ENCODE data around the gene CHKB. TPM values are rescaled to one million over a fixed set of nuclear protein-coding genes. Genes with fewer than 3 reads are reported as not detected.
"Not testable (repeated sequence)": the region's sequence is repeated elsewhere in the genome, so short reads cannot be mapped to it uniquely, and the experiment has no call there.

Gene CHKB
- total and polyA plus RNA-seq, 4 donors = 59.4 to 142 (median 74.9) TPM

DNA sequence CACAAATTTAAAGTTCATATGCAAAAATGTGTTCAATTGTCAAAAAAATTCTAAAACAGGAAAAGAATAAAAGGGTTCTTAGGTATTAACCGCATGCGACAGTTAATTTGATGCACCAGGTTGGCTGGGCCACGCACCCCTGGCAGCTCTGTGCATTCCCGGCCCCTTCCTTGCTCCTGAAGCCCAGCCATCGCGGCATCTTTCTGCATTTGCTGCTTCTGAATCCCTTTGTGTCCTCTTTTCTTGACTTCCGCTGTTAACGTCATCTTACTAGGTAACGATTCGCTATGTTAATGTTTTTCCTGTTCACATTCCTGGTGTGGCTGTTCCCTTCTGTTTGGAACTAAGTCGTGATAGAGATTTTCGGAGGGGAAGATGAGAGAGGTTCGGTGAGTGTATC lies 44.9 kb downstream of the CHKB start:
- TF ChIP-seq, protein P1, sequence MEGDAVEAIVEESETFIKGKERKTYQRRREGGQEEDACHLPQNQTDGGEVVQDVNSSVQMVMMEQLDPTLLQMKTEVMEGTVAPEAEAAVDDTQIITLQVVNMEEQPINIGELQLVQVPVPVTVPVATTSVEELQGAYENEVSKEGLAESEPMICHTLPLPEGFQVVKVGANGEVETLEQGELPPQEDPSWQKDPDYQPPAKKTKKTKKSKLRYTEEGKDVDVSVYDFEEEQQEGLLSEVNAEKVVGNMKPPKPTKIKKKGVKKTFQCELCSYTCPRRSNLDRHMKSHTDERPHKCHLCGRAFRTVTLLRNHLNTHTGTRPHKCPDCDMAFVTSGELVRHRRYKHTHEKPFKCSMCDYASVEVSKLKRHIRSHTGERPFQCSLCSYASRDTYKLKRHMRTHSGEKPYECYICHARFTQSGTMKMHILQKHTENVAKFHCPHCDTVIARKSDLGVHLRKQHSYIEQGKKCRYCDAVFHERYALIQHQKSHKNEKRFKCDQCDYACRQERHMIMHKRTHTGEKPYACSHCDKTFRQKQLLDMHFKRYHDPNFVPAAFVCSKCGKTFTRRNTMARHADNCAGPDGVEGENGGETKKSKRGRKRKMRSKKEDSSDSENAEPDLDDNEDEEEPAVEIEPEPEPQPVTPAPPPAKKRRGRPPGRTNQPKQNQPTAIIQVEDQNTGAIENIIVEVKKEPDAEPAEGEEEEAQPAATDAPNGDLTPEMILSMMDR (IDR thresholded peaks at IDR 0.05; ENCODE audit: control extremely low read depth, extremely low read depth) = no peak
- H3K27me3 ChIP-seq (ENCODE audit: control insufficient read depth in 3 of 3, insufficient read depth in 3 of 3, low read length in 2 of 3) = peaks cover 0 to 21% (median 13%) of the 10 kb centered on the region in 3 donors
- no peak overlapping the region for H3K4me3 ChIP-seq
- ATAC-seq (ENCODE audit: insufficient read depth, low FRiP score) (no peak), DNase-seq (no peak)
- peak overlapping the region in 1 of 2 donors; percentile 93 for H3K27ac ChIP-seq (ENCODE audit: low read depth in 1 of 2, low read length in 1 of 2)
- 72 to 89% methylated on average over 13 of the region's 13 CpGs for WGBS, 2 donors
- H3K4me1 ChIP-seq (ENCODE audit: control insufficient read depth in 5 of 5, insufficient read depth in 5 of 5, low read length in 5 of 5) = peaks cover 0 to 4% (median 2%) of the 10 kb centered on the region in 5 donors
- no peaks in the 10 kb centered on the region for H3K9me3 ChIP-seq (ENCODE audit: control insufficient read depth in 4 of 4, insufficient read depth in 3 of 4, low read length in 3 of 4)
- no peaks in the 10 kb centered on the region for H3K36me3 ChIP-seq (ENCODE audit: control insufficient read depth in 4 of 4, insufficient read depth in 4 of 4, low read length in 4 of 4)
- no peak overlapping the region for H3K9ac ChIP-seq (ENCODE audit: insufficient read depth in 1 of 2, low read length in 2 of 2)

DNA sequence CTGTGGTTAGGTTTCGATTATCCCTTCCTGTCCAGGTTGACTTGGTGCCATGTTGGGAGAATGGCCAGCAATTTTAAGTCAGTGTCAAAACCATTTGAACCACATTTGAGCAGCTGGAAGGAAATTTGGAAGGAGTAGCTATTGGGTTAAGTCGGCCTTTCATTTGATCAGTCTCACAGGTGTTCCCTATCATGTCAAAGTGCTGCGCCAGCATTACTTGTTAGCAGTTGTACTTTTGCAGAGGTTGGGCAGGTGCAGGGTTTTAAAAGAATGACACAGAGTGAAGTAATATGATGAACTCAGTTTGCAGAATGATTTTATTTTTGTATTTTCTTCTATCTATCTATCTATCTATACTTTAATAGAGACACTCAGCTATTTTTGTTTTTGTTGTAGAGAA lies 46.4 kb downstream of the CHKB start:
- no peaks in the 10 kb centered on the region for H3K9me3 ChIP-seq (ENCODE audit: control insufficient read depth in 4 of 4, insufficient read depth in 3 of 4, low read length in 3 of 4)
- TF ChIP-seq, protein P1 (IDR thresholded peaks at IDR 0.05; ENCODE audit: control extremely low read depth, extremely low read depth) = no peak
- WGBS, 2 donors = 84 to 89% methylated on average over 3 of the region's 3 CpGs
- no peak overlapping the region for H3K27ac ChIP-seq (ENCODE audit: low read depth in 1 of 2, low read length in 1 of 2)
- H3K27me3 ChIP-seq (ENCODE audit: control insufficient read depth in 3 of 3, insufficient read depth in 3 of 3, low read length in 2 of 3) = peaks cover 0 to 22% (median 19%) of the 10 kb centered on the region in 3 donors
- ATAC-seq (ENCODE audit: insufficient read depth, low FRiP score) (no peak), DNase-seq (no peak)
- H3K4me3 ChIP-seq = no peak overlapping the region
- H3K4me1 ChIP-seq (ENCODE audit: control insufficient read depth in 5 of 5, insufficient read depth in 5 of 5, low read length in 5 of 5) = peaks cover 0 to 16% (median 7%) of the 10 kb centered on the region in 5 donors
- no peak overlapping the region for H3K9ac ChIP-seq (ENCODE audit: insufficient read depth in 1 of 2, low read length in 2 of 2)
- H3K36me3 ChIP-seq (ENCODE audit: control insufficient read depth in 4 of 4, insufficient read depth in 4 of 4, low read length in 4 of 4) = no peaks in the 10 kb centered on the region

DNA sequence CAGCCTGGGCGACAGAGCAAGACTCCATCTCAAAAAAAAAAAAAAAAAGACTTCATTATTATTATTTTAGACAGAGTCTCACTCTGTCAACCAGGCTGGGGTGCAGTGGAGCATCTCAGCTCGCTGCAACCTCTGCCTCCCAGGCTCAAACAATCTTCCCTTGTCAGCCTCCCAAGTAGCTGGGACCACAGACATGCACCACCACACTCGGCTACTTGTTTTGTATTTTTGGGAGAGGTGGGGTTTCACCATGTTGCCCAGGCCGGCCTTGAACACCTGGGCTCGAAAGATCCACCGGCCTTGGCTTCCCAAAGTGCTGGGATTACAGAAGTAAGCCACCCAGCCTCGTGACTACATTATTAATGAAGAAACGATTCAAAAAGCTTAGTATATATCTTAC lies 47.5 kb downstream of the CHKB start:
- DNase-seq (no peak), ATAC-seq (ENCODE audit: insufficient read depth, low FRiP score) (no peak)
- H3K4me3 ChIP-seq = no peak overlapping the region
- H3K4me1 ChIP-seq (ENCODE audit: control insufficient read depth in 5 of 5, insufficient read depth in 5 of 5, low read length in 5 of 5) = peaks cover 0 to 24% (median 9%) of the 10 kb centered on the region in 5 donors
- peaks cover 0 to 28% (median 27%) of the 10 kb centered on the region in 3 donors for H3K27me3 ChIP-seq (ENCODE audit: control insufficient read depth in 3 of 3, insufficient read depth in 3 of 3, low read length in 2 of 3)
- no peak overlapping the region for H3K9ac ChIP-seq (ENCODE audit: insufficient read depth in 1 of 2, low read length in 2 of 2)
- H3K36me3 ChIP-seq (ENCODE audit: control insufficient read depth in 4 of 4, insufficient read depth in 4 of 4, low read length in 4 of 4) = no peaks in the 10 kb centered on the region
- H3K27ac ChIP-seq (ENCODE audit: low read depth in 1 of 2, low read length in 1 of 2) = peak overlapping the region in 1 of 2 donors; percentile 32
- H3K9me3 ChIP-seq (ENCODE audit: control insufficient read depth in 4 of 4, insufficient read depth in 3 of 4, low read length in 3 of 4) = no peaks in the 10 kb centered on the region
- WGBS, 2 donors = 79 to 93% methylated on average over 7 to 8 of the region's 8 CpGs
- TF ChIP-seq, protein P1 (IDR thresholded peaks at IDR 0.05; ENCODE audit: control extremely low read depth, extremely low read depth) = no peak

DNA sequence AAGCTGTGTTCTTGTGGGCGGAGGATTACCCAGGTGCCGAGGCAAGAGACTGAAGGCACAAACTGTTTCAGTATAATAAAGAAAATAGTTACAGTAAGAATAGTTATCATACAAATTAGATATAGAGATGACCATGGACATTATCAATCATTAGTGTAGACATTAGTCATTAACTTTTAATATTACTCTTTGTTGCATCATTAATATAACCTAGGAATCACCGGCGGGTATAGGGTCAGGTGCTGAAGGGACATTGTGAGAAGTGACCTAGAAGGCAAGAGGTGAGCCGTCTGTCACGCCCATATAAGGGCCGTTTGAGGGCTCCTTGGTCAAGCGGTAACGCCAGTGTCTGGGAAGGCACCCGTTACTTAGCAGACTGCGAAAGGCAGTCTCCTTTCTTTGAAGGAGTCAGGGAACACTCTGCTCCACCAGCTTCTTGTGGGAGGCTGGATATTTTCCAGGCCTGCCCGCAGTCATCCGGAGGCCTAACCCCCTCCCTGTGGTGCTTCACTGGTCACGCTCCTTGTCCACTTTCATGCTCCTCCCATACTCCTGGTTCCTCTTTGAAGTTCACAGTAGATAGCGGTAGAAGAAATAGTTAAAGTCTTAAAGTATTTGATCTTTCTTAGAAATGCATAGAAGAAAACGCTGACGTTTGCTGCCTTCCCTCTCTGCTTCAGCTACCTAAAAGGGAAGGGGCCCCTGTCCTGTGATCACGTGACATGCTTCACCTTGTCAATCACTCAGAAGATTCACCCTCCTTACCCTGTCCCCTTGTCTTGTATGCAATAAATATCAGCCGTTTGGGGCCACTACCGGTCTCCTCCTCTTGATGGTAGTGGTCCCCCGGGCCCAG lies 48.6 kb downstream of the CHKB start:
- peak; percentile 12 to 67 (median 57) for DNase-seq
- Histone ChIP-seq H3K27ac (ENCODE audit: low read depth in 1 of 2, low read length in 1 of 2) (peak overlapping the region in 1 of 2 donors; percentile 83), H3K4me1 (ENCODE audit: control insufficient read depth in 5 of 5, insufficient read depth in 5 of 5, low read length in 5 of 5) (peaks cover 0 to 27% (median 9%) of the 10 kb centered on the region in 5 donors), H3K27me3 (ENCODE audit: control insufficient read depth in 3 of 3, insufficient read depth in 3 of 3, low read length in 2 of 3) (peaks cover 0 to 35% (median 29%) of the 10 kb centered on the region in 3 donors)
- H3K9ac ChIP-seq (ENCODE audit: insufficient read depth in 1 of 2, low read length in 2 of 2); H3K4me3 ChIP-seq; ATAC-seq (ENCODE audit: insufficient read depth, low FRiP score); H3K36me3 ChIP-seq (ENCODE audit: control insufficient read depth in 4 of 4, insufficient read depth in 4 of 4, low read length in 4 of 4); H3K9me3 ChIP-seq (ENCODE audit: control insufficient read depth in 4 of 4, insufficient read depth in 3 of 4, low read length in 3 of 4): not testable (repeated sequence)
- 40 to 44% methylated on average over 21 of the region's 21 CpGs for WGBS, 2 donors

All from lung (tissue), 12 donors.